ENCODE data around the gene GLS. TPM values are rescaled to one million over a fixed set of nuclear protein-coding genes. Genes with fewer than 3 reads are reported as not detected.
A peak's percentile ranks its signal among the peaks of the same experiment; 100 is the strongest.
"Not testable (repeated sequence)": the region's sequence is repeated elsewhere in the genome, so short reads cannot be mapped to it uniquely, and the experiment has no call there.

GLS gene
- total RNA-seq, 4 donors from 2014 or later, result 175 to 274 (median 197) TPM

DNA sequence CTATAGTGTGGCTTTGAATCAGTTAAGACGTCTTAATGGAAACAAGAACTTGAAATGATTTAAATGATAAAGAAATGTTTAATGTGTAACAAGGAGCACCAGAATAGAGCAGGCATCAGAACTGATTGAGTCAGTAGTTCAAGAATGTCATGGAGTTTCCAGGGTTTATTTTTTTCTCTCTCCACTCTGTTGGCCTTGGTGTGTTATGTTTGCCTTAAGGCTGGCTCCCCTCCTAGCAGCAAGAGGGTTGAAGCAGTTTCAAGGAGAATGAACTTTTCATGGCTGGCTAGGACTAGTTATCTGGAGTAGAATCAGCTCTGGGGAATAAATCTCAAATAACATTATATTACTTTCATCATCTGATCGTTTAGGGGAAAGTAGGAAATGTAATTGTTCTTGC lies 13.4 kb upstream of the GLS start:
- intact Hi-C loops (cut with DNase I), result no loop called here
- Histone ChIP-seq H3K36me3 (no peaks in the 10 kb centered on the region), H3K9me3 (no peaks in the 10 kb centered on the region), H3K27me3 (no peaks in the 10 kb centered on the region), H3K4me3 (replicated peaks in 1 of 3) (no peak overlapping the region), H3K27ac (peak overlapping the region; percentile 23 to 82 (median 53)), H3K4me1 (peaks cover 12 to 21% of the 10 kb centered on the region in 2 donors)
- peak; percentile 51 to 62 for DNase-seq
- WGBS, 2 donors, result 25 to 29% methylated on average over 2 of the region's 2 CpGs
- no peak for TF ChIP-seq POLR2A (IDR thresholded peaks at IDR 0.05)
- TF ChIP-seq, protein P1, sequence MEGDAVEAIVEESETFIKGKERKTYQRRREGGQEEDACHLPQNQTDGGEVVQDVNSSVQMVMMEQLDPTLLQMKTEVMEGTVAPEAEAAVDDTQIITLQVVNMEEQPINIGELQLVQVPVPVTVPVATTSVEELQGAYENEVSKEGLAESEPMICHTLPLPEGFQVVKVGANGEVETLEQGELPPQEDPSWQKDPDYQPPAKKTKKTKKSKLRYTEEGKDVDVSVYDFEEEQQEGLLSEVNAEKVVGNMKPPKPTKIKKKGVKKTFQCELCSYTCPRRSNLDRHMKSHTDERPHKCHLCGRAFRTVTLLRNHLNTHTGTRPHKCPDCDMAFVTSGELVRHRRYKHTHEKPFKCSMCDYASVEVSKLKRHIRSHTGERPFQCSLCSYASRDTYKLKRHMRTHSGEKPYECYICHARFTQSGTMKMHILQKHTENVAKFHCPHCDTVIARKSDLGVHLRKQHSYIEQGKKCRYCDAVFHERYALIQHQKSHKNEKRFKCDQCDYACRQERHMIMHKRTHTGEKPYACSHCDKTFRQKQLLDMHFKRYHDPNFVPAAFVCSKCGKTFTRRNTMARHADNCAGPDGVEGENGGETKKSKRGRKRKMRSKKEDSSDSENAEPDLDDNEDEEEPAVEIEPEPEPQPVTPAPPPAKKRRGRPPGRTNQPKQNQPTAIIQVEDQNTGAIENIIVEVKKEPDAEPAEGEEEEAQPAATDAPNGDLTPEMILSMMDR (IDR thresholded peaks at IDR 0.05), result no peak

DNA sequence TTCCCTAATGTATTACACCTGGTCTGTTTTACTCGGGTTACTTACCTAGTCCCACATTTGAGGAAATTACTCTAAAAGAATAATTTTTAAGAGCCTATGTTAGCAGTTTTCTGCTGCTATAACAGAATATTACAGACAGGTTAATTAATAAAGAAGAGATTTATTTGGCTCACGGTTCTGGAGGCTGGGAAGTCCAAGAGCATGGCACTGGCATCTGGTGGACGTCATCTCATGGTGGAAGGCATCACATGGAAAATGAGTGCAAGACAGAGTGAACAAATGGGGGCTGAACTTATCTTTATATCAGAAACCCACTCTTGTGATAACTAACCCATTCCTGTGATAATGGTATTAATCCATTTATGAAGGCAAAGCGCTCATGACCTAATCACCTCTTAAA lies 12.8 kb upstream of the GLS start:
- no peaks in the 10 kb centered on the region for H3K27me3 ChIP-seq
- no peak for DNase-seq
- WGBS, 2 donors, result 91 to 94% methylated on average over 4 of the region's 4 CpGs

DNA sequence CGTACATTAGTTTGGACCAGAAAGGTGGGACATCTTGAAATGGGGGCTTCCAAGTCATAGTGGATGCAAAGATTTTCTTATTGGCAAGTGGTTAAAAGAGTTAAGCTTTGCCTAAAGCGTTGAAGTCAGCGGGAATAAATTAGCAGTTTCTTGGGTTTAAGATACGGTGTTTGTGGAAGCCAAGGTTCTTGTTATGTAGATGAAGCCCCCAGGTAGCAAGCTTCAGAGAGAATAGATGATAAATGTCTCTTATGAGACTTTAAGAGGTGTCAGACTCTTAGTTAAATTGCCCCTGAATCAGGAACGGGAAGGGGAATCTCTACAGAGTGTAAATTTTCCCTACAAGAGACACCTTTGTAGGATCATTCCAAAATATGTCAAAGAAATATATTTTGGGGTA lies 10.9 kb upstream of the GLS start:
- no peak for DNase-seq
- Histone ChIP-seq H3K36me3 (no peaks in the 10 kb centered on the region), H3K27me3 (no peaks in the 10 kb centered on the region), H3K9me3 (no peaks in the 10 kb centered on the region), H3K4me1 (peaks cover 8% of the 10 kb centered on the region in 2 donors), H3K4me3 (replicated peaks in 1 of 3) (no peak overlapping the region), H3K27ac (no peak overlapping the region)
- TF ChIP-seq, protein P1 (IDR thresholded peaks at IDR 0.05), result no peak
- TF ChIP-seq POLR2A (IDR thresholded peaks at IDR 0.05), result no peak
- WGBS, 2 donors, result 91 to 95% methylated on average over 5 of the region's 5 CpGs
- intact Hi-C loops (cut with DNase I), result loop anchor here (10.0 kb wide), 1 partner anchor 85 kb away; no protein-coding TSS in a partner anchor

More for the DNA sequence above, 12.8 kb upstream of the GLS start:
- Histone ChIP-seq H3K27ac (peak overlapping the region; percentile 30 to 82 (median 33)), H3K36me3 (no peaks in the 10 kb centered on the region), H3K4me3 (replicated peaks in 1 of 3) (no peak overlapping the region), H3K9me3 (no peaks in the 10 kb centered on the region), H3K4me1 (peaks cover 12 to 21% of the 10 kb centered on the region in 2 donors)
- TF ChIP-seq POLR2A (IDR thresholded peaks at IDR 0.05), result no peak
- TF ChIP-seq, protein P1 (IDR thresholded peaks at IDR 0.05), result no peak
- intact Hi-C loops (cut with DNase I), result no loop called here

DNA sequence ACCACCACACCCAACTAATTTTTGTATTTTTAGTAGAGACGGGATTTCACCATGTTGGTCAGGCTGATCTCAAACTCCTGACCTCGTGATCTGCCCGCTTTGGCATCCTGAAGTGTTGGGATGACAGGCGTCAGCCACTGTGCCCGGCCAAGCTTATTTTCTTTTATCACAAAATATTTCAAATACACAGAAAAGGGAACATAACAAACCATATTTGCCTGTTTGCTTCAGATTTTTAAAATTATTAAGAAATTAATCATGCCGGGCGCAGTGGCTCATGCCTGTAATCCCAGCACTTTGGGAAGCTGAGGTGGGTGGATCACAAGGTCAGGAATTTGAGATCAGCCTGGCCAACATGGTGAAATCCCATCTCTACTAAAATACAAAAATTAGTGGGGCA lies 7.2 kb upstream of the GLS start:
- not testable (repeated sequence) for H3K4me3 ChIP-seq (replicated peaks in 1 of 3)
- WGBS, 2 donors, result 98% methylated on average over 7 of the region's 7 CpGs

DNA sequence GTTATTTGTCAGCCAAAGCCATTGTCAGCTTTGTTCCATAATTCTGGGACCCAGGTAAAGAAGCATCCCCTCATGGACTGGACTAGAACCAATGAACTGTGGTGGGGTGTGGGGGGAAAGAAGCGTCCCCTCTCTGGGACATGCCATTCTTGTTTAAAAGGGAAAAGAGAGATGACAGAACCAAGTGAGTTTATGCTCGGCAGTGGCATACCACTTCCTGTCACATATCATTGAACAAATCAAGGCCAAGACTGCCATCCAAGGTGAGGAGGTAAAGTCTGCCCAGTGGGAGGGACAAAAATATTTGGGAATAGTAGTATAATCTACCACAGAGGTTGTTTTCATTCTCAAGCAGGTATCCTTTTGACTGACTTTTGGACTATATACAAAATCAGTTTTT lies 4.7 kb upstream of the GLS start:
- WGBS, 2 donors, result 84 to 87% methylated on average over 2 of the region's 2 CpGs
- H3K9me3 ChIP-seq, result no peaks in the 10 kb centered on the region
- intact Hi-C loops (cut with DNase I), result loop anchor here (10.0 kb wide), 1 partner anchor 79 kb away; no protein-coding TSS in a partner anchor

More for the DNA sequence above, 7.2 kb upstream of the GLS start:
- DNase-seq, H3K27me3 ChIP-seq, H3K9me3 ChIP-seq, H3K4me1 ChIP-seq, H3K27ac ChIP-seq, H3K36me3 ChIP-seq: not testable (repeated sequence)
- intact Hi-C loops (cut with DNase I), result loop anchor here (10.0 kb wide), 1 partner anchor 81 kb away; no protein-coding TSS in a partner anchor

More for the DNA sequence above, 4.7 kb upstream of the GLS start:
- peaks cover 0 to 6% of the 10 kb centered on the region in 2 donors for H3K4me1 ChIP-seq
- H3K27ac ChIP-seq, result no peak overlapping the region
- H3K27me3 ChIP-seq, result no peaks in the 10 kb centered on the region
- no peak overlapping the region for H3K4me3 ChIP-seq (replicated peaks in 1 of 3)
- H3K36me3 ChIP-seq, result no peaks in the 10 kb centered on the region
- no peak for DNase-seq
- TF ChIP-seq, protein P1 (IDR thresholded peaks at IDR 0.05), result no peak

Measured in thyroid gland (tissue), 4 donors.